HT-29 (cell line): ENCODE results near the gene ZMAT5. TPM values are rescaled to one million over a fixed set of nuclear protein-coding genes. Genes with fewer than 3 reads are reported as not detected.
A peak's percentile ranks its signal among the peaks of the same experiment; 100 is the strongest.
"Not testable (repeated sequence)": the region's sequence is repeated elsewhere in the genome, so short reads cannot be mapped to it uniquely, and the experiment has no call there.

Source experiments
- DNase-seq: peaks from one replicate; pipeline ENCODE4 v3.0.0-alpha.2; 2015; ENCODE audit warnings: low spot score
- total RNA-seq: library from RNA; depleted of rRNA; stranded (reverse); fragments of >200 nt; shearing (Covaris generic); gene quantifications from 2 replicates; pipeline ENCODE4 v1.2.3, GENCODE V29; 2014

The ZMAT5 gene
- total RNA-seq, 1 experiment from 2014 or later = 30.0 TPM

DNA sequence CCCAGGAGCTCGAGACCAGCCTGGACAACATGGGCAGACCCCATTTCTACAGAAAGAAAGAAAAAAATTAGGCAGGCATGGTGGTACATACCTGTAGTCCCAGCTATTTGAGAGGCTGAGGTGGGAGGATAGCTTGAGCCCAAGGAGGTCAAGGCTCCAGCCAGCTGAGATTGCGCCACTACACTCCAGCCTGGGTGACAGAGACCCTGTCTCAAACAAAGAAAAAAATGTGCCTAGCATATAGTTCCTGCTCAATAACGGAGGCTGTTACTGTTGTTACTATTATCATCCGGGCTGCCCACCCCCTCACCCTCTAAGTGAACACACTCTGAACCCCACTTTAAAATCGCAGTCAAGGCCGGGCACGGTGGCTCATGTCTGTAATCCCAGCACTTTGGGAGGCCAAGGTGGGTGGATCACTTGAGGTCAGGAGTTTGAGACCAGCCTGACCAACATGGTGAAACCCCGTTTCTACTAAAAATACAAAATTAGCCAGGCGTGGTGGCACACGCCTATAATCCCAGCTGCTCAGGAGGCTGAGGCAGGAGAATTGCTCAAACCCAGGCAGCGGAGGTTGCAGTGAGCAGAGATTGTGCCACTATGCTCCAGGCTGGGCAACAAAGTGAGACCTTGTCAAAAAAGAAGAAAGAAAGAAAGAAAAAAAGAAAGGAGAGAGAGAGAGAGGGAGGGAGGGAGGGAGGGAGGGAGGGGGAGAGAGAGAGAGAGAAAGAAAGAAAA is 12.0 kb downstream of the ZMAT5 start:
- DNase-seq = not testable (repeated sequence)

DNA sequence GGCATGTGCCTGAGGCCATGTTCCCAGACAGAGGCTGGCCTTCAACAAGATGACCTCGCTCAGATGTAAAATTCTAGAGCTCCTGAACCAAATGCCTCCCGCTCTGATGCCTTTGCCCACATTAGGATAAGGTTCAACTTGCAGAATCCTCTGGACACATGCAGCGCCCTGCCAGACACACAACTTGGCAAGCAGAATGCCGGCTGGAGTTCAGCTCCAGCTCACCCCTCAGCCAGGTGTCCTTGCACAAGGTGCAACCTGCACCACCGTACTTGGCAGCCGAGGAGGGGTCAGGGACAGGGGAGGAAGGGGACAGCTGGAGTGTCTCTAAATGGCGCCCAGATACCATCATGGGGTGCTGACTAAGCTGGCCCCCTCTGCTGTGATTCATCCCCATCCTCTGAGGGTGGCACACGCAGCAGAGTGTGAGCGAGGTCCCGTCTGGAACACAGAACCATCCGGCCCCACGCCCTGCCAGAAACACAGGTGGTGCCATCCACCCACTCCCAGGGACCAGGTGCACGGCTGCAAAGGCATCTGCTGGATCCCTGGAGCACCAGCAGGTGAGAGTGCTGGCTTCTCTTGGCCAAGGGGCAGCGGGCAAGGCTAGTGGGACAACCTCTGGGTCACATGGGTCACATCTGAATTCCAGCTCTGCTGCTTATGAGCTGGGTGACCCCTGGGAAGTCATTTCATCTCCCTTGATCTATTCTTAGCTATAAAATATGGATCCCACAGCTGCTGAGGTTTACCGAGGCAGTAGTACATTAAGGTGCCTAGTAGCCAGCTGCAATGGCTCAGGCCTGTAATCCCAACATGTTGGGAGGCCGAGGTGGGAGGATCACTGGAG is 12.8 kb downstream of the ZMAT5 start:
- no peak for DNase-seq

DNA sequence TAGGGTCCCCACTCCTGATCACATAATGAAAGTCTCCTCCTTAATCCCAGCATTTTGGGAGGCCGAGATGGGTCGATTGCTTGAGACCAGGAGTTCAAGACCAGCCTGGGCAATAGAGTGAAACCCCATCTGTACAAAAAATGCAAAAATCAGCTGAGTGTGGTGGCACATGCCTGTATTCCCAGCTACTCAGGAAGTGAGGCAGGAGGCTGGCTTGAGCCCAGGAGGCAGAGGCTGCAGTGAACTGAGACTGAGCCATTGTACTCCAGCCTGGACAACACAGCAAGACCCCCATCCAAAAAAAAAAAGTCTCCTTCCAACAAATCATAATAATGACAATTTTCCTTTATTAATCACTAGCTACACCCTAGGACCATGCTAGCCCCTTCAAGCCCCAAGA is 15.1 kb downstream of the ZMAT5 start:
- no peak for DNase-seq

DNA sequence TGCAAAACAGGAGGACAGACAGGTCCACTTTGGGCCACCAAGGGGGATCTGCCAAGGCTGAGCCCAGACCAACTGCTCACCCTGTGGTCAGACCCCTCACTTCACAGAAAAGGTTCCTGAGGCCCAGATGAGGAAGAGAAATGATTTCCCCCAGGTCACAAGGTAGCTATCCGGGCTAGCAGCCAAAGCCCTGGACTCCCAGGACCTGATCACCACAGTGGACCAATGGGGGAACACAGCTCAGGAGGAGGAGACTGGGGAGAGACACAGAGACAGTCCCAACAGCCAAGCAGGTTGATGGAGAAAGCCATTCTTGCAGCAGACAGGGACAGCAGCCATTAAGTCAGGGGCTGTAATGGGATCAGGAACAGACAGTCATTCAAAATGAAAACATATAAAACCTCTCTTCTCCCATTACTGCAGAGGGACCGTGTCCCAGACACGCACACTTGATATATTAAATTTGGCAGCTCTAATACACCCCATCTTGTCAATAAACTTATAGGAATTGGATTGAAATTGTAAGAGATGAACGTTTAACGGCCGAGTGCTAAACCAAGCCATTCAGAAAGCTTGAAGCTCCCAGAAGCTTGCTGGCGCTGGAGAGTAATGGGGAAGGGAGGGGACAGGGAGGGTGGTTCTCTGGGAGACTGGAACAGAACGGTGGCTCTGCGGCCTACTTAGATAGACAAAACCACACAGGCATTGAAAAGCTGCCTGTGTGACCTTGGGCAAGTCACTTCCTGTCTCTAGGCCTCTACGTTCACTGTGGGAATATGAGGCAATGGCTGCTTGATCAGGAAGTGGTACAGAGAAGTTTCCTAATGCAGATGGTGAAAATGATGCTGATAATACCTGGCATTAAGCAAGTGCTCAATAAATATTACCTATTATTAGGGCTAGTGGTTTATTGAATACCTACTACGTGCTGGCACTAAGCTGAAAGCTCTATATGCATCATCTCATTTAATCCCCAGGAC is 16.0 kb downstream of the ZMAT5 start:
- DNase-seq = peak; percentile 13

DNA sequence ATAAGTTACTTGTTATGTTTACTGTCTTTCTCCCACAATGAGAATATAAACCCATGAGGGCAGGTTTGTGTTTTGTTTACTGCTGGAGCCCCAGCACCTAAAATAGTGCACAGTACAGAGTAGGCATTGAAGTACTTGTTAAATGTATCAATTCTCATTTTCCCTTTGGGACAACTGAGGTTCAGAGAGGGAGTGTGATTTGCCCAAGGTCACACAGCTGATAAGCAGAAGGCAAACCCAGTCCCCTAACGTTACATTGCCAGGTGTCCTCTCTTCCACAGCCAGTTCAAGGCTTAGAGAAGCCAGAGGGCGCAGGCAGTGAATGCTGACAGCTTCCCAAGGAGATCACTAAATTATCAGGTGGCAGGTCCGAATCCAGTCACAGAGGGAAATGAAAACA is 16.8 kb downstream of the ZMAT5 start:
- no peak for DNase-seq

DNA sequence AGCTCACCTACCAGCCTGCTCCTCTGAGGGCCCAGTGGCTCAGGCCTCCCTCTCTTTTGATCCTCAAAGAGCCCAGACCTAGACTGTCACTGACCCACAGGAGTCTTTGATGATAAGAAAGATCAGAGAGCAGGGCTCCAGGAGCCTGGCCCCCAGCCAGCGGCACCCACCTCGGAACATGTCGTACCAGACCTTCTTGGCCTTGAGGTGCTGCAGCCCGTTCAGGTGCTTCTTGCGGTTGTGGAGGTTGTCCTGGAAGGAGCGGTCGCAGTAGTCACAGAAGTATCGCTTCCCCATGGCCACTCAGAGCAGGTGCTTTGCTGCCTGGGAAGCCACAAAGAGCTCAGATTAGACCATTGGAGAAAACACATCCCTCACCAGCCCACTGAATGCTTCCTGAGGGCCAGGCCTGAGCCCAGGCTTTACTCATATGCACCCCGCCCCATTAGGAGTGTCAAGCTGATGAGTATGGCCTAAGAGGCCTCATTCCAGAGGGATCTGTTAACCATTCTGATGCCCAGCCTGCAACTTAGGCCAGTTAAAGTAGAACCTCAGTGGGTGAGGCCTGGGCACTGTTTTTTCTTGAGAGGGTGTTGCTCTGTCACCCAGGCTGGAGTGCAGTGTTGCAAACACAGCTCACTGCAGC is 18.4 kb downstream of the ZMAT5 start:
- DNase-seq = no peak

DNA sequence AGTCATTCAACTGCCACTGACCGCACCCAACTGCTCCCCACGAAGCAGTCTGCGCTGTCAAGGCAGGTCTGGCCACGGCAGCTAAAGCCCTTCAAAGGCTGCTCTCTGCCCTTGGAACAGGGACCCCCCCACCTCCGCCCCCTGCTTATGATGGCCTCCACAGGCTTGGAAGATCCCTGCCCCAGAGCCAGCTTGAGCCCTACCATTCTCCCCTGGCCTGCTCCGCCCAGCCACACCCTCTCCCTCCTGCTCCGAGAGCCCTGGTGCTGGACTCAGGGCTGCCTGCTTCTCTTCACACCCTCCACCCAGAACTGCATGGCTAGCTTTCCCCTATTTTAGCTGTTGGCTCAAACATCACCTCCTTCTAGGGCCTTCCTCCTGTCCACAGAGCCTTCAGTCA is 19.0 kb downstream of the ZMAT5 start:
- DNase-seq = no peak

DNA sequence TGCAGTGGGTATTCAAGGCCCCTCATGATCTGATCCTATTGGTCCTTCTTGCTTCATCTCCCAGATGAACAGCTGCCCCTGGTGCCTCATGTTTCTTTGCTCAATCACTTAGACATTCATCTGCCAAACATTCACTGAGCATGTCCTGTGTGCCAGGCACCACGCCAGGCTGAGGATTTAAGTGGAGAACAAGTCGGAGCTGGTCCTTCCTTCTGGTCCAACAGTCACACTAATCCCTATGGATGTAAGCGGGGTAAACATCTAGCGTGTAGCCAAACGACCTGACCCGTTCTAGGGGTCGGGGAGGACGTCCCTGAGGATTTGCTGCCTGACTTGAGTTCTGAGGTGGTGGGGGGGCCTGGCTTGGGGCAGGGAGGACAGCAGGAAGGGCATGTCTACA is 21.9 kb downstream of the ZMAT5 start:
- DNase-seq = no peak

DNA sequence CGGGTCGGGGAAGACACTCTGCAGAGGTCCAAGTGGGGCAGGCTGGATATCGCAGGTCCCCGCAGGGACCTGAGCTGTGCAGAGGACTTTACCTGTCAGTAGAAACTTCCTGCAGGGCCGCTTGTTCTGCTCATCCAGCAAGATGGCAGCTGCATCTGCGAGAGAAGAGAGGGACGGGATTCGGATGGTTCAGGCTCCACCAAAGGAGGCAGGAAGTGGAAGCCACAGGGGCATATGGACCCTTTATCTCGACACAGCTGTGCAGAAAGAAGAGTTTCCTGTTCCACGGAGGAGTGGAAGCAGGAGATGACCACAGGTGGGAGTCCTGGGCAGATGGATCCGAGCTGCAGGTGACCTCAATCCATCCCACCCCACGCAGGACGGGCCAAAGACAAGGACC is 24.5 kb downstream of the ZMAT5 start:
- no peak for DNase-seq

DNA sequence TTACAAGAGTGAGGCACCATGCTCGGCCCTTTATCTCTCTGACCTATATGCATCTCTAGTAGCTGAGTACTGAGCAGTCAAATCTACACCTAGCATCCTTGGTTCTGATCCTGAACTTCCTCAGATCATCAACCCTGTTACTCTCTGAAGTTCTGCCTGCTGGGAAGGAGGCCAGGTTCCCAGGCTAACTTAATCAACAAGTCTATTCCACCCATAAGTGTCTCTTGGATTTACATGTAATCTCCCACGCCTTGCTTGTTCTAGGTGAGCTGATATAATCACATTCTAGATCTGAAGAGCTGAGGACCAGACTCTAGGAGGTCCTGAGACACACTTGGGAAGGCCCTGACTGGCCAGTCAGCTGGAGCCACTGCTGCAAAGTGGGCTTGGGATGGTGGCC is 24.9 kb downstream of the ZMAT5 start:
- DNase-seq = no peak

DNA sequence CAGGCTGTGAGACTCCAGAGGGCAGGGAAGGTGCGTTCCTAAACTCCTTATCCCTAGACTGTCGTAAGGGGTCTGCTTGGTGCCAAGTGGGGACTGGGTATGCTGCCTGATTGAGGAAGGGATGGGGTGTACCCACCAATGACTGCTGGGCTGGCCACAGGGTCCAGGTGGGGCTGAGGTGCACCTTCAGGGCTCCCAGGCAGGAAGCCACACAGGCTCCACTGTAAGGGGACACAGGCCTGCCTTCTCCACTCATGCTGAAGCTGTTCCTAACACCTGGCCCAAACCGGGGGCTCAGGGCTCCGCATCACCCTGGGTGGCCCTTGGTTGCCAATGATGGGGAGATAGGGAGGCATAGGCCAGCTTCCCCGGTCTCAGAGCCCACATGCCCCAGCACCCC is 26.6 kb downstream of the ZMAT5 start:
- DNase-seq = no peak

DNA sequence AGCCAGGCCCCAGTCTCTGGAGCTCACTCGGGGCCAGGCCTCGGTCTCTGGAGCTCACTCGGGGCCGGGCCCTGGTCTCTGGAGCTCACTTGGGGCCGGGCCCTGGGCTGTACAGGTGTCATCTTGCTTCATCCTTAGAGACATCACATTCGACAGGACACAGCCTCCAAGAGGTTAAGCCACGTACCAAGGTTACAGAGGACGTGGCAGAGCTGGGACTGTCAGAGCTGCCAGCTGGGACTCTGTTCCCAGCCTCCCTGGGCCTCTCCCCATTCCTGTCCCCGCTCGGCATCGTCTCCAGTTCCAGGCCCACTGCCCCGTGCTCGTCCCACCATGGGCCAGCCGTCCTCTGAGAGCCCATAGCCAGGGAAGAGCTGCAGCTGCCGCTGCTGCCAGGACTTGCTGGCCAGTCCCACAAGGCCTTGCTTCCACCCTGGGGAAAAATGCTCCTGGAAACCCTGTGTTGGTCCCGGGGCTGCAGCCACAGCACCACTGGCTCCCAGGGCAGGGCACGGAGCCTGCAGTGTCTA is 27.4 kb downstream of the ZMAT5 start:
- no peak for DNase-seq

DNA sequence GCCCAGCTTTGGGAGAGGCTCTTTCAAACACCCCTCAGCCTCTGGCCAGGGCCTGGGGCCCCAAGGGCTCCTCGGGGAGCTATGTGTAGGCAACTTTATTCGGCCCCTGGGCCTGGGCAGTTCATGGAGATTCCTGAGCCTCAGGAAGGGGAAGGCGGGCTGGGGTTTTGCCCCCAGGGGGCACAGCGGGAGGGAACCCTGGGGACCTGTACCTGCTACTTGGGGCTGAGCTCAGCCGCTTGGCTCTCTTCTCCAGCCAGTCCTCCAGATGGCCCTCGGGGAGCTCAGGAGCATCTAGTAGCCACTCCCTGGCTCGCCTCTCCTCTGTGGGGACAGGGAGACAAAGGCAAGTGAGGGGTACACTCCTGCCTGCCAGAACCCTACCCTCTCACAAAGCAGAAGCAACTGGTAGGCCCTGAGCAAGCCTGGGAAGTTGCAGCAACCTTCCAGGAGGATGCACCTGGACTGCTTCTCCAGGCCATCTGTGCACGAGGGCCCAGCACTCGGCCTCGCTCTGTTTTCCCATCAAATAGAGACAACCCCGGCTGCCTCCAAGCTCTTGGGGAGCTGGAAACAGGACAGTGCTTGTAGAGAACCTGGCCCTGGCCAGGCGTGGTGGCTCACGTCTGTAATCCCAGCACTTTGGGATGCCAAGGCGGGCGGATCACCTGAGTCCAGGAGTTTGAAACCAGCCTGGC is 28.5 kb downstream of the ZMAT5 start:
- DNase-seq = no peak

DNA sequence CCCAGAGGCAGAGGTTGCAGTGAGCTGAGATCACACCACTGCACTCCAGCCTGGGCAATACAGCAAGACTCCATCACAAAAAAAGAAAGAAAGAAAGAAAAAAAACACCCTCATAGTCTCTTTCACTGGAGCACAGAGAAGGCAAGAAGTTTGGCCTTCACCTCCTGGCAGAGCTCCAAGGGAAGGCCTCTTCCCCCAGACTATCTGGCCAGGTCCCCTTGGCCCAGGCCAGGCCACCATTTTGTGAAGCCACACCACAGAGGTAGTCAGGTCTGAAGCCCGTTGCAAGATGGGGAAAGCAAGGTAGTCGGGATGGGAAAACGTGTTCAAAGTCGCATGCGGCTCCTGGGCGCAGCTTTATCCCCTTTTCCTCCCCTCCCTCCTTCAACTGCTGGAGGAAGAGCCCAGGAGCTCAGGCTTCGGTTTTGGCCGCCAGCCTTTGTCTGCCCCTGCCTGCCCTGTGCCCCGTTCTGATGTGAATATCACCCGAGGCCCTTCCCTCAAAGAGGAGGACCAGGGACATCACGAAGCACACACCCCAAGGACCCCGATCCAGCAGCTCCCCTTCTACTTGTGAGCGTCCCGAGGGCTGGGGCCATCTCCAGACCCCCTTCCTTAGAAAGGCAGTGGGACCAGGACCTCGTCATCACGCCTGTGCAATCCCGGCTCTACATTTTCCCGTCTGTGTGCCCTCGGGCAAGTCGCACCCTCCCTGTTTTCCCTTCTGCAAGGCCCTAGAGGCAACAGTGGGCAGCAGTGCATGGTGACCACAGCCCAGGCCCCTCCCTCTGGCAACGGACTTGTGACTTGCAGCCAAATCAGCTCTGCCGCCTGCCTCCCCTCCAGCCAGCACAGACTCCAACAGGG is 29.3 kb downstream of the ZMAT5 start:
- no peak for DNase-seq

DNA sequence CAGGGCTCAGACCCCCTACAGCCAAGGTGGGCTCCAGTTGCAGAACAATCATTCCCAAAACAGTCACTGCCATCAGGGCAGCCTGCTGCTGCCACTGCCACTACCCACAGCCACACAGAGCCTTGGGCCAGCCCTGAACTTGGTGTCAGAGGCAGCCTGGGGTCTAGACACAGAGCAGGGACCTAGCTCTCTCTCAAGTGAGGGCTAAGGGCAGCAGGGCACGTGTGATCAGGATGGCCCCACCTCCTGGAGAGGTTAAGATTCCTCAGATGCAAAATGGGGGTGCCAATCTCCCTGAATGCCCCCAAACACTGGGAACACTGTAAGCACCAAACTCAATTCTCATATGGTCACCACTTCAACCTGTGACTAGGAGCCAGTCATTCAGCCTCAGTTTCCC is 31.4 kb downstream of the ZMAT5 start:
- DNase-seq = no peak

DNA sequence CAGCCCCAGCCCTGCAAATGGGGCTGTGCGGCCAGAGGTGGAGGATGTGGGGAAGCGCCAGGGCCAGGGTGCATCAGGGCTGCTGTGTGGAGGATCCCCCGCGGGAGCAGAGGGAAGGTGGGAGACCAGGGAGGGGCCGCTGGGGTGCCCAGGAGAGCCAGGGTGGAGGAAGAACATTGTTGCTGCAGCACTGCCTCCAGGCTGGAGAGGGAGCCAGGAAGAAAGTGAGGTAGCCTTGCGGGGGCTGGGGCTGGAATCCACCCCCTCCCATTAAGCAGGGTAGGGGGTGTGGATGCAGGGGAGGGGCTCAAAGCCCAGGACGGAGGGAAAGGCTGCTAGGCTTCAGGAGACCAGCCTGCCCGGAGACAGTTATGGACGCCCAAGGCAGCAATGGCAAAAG is 32.0 kb downstream of the ZMAT5 start:
- DNase-seq = no peak

DNA sequence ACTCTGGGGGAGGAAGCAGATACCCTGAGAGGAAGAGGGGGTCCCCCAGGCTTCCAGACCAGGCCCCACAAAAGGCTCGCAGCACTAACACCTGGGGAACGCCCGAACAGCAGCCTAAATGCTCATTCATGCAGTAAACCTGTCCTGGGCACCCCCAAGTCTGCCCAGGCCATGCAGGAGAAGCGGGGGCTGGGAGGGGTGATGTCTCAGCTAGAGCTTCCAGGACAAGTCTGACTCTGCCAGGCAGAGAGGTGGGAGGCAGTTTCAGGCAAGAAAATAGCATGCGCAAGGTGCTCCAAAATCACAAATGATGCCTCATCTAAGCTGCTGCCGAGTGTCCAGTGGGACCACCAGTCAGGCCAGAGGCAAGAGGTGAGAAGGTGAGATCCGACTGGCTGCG is 32.4 kb downstream of the ZMAT5 start:
- no peak for DNase-seq

DNA sequence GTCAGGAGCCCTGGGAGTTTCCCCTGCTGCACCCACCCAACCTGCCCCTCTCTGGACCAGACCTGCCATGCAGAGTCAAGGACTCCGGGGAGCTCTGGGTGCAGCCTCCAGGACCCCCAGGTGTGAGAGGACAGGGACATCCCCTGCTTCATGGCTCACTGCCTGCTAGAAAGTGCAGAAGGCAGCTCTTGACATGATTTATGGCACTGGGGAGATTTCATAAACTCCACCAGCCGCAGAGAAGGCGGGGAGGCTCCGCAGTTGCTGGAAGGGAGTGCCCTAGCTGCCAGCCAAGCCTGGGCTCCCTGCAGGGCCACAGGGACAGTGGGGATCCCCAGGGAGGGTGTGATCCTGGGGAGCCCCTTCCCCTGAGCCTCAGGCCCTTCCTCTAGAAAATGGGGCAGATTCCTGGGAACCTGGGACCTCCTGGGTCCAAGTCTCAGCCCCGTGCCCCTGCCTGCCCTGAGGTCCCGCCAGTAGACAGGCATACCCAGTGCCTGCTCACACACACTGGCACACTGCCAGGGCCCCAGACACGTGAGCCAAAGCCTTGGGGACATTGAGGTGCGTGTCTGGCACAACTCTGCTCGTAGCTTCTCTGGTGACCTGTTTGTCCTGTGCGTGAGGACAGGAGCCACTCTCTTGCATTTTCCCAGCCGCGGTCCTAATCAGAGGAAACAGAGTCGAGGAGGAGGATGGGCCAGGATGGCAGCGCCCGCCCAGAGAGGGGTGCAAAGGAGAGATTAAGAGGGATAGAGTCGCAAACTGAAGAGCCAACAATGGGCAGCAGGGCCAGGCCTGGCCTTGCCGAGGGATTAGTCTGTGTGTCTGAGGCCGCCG is 33.2 kb downstream of the ZMAT5 start:
- peak; percentile 41 for DNase-seq

DNA sequence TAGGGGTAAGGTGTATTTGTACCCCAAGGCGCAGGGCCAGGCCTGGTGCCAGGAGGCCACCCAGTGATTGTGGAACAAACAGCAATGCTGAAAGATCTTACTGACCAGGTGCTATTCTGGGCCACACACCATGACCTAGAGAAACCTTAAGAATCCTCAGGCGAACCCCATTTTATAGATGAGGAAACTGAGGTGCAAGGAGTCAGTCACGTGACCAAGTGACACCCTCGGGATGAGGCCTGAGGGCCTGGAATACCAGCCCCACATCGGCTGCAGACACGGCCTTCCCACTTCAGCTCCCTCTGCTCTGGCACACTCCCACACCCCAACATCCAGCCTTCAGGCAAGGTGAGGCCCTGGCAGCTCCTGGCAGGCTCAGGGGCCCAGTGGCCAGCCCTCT is 33.9 kb downstream of the ZMAT5 start:
- no peak for DNase-seq
